K562 (cell line): ENCODE data around the gene RALGPS1. TPM values are rescaled to one million over a fixed set of nuclear protein-coding genes. Genes with fewer than 3 reads are reported as not detected.

Experiments used
- ATAC-seq: fragments of 200-7000 bp; cut with Tn5 transposase; 3 replicates; pipeline ENCODE4 v1.9.1; 2020; ENCODE audit warnings: moderate library complexity
- BruUV-seq: library from RNA; stranded (reverse); fragments of 400-500 nt; replicated peaks from 2 replicates; lab custom pipeline; 2021; lab: Mats Ljungman, UMichigan
- CTCF ChIA-PET: fragments of 300-600 bp; formaldehyde crosslinking; extraction: SDS; loops from one replicate; lab custom pipeline; 2021; ENCODE audit warnings: low intra/inter-chr PET ratio; lab: Yijun Ruan, JAX
- POLR2A ChIA-PET: fragments of 300-600, 350-650 bp; sonication (Branson Sonifier 250); formaldehyde crosslinking; extraction: SDS; loops from one replicate; lab custom pipeline; 2021; ENCODE audit warnings: antibody characterized with exemption, inconsistent platforms; lab: Yijun Ruan, JAX
- DNase-seq, 4 experiments: peaks; one replicate each; pipeline versions ENCODE4 v3.0.0 to v3.0.0-alpha.2; 2011 to 2018; ENCODE audit warnings: low spot score in 3 of 4, mixed read lengths in 3 of 4; ENCODE audit errors: extremely low read depth in 1 of 4
- FAIRE-seq: peaks from 2 replicates; lab custom pipeline; 2011; peaks lifted over from hg19 to GRCh38; lab: Jason Lieb, UNC
- H2AFZ ChIP-seq: 2 replicates; pipeline ENCODE4 v1.6.0; 2011; ENCODE audit warnings: low read depth, low read length, control low read depth, inconsistent platforms
- H3K27ac ChIP-seq: fragments of 200-600 bp; 3 replicates; pipeline ENCODE4 v1.8.0; 2011; ENCODE audit warnings: low read depth, mild to moderate bottlenecking, control low read depth, inconsistent platforms, low read length, moderate library complexity, mixed read lengths; ENCODE audit errors: extremely low read depth
- H3K27me3 ChIP-seq, 2 experiments: fragments of 300-600 bp in 1 of 2; 2 replicates in 1 of 2; 3 replicates in 1 of 2; pipeline versions ENCODE4 v1.6.0 to v1.8.0; 2011; ENCODE audit warnings: inconsistent platforms in 2 of 2, low read length in 2 of 2, mild to moderate bottlenecking in 1 of 2, mixed read lengths in 1 of 2, moderate library complexity in 1 of 2; ENCODE audit not compliant: control insufficient read depth in 2 of 2, insufficient read depth in 2 of 2
- H3K36me3 ChIP-seq: fragments of 300-600 bp; 3 replicates; pipeline ENCODE4 v1.8.0; 2011; ENCODE audit warnings: mild to moderate bottlenecking, low read length, inconsistent platforms; ENCODE audit not compliant: control insufficient read depth, insufficient read depth
- H3K4me1 ChIP-seq, 2 experiments: fragments of 200-600 bp in 1 of 2; replicated peaks in 1 of 2; 2 replicates in 1 of 2; 3 replicates in 1 of 2; pipeline versions ENCODE4 v1.5.1 to v1.8.0; 2011; ENCODE audit warnings: inconsistent platforms in 2 of 2, low read length in 2 of 2, mild to moderate bottlenecking in 1 of 2, mixed read lengths in 1 of 2, moderate library complexity in 1 of 2; ENCODE audit not compliant: control insufficient read depth in 2 of 2, insufficient read depth in 2 of 2
- H3K4me2 ChIP-seq: 2 replicates; pipeline ENCODE4 v1.6.1; 2011; ENCODE audit warnings: low read length, control low read depth, inconsistent platforms, mixed read lengths; ENCODE audit not compliant: insufficient read depth
- H3K4me3 ChIP-seq: fragments of 200-600 bp; sonication (generic), shearing (Covaris generic); 2 replicates; pipeline ENCODE4 v1.5.1; 2016; ENCODE audit warnings: control low read depth, inconsistent platforms
- H3K79me2 ChIP-seq: fragments of 200-600 bp; 3 replicates; pipeline ENCODE4 v1.8.0; 2011; ENCODE audit warnings: low read length, inconsistent platforms; ENCODE audit not compliant: control insufficient read depth, insufficient read depth
- H3K9ac ChIP-seq, 2 experiments: 2 replicates each; pipeline versions ENCODE4 v1.6.0 to v1.6.1; 2011; ENCODE audit warnings: low read depth in 2 of 2, low read length in 2 of 2, control low read depth in 1 of 2, inconsistent platforms in 1 of 2, mild to moderate bottlenecking in 1 of 2, mixed read lengths in 1 of 2; ENCODE audit not compliant: insufficient read depth in 1 of 2
- H3K9me1 ChIP-seq: one replicate; pipeline ENCODE4 v1.6.0; 2011; ENCODE audit warnings: inconsistent platforms, mild to moderate bottlenecking, low read length, moderate library complexity; ENCODE audit not compliant: control insufficient read depth, insufficient read depth
- H3K9me3 ChIP-seq: replicated peaks from 2 replicates; pipeline ENCODE4 v1.5.1; 2011; ENCODE audit warnings: low read depth, low read length, inconsistent platforms; ENCODE audit not compliant: control insufficient read depth, insufficient read depth
- H4K20me1 ChIP-seq: replicated peaks from 2 replicates; pipeline ENCODE4 v1.6.1; 2011; ENCODE audit warnings: low read length, inconsistent platforms, mixed read lengths; ENCODE audit not compliant: control insufficient read depth, insufficient read depth
- FOXP1 ChIP-seq: sonication (generic); formaldehyde crosslinking; IDR thresholded peaks from 2 replicates; pipeline ENCODE4 v1.8.0; 2022; ENCODE audit warnings: mild to moderate bottlenecking, missing genetic modification reagents
- PTBP1 ChIP-seq: fragments of 200-400 bp; formaldehyde crosslinking; IDR thresholded peaks from 2 replicates; pipeline ENCODE4 v1.6.1; 2017; ENCODE audit warnings: low read depth, low read length
- TAL1 ChIP-seq: fragments of 450-650 bp; IDR thresholded peaks from 2 replicates; pipeline ENCODE4 v1.6.1; 2016; ENCODE audit warnings: mild to moderate bottlenecking
- ZC3H4 ChIP-seq: sonication (generic); formaldehyde crosslinking; IDR thresholded peaks from 2 replicates; pipeline ENCODE4 v1.9.0; 2021; ENCODE audit warnings: missing genetic modification reagents, borderline replicate concordance
- ZNF431 ChIP-seq: sonication (generic); formaldehyde crosslinking; IDR thresholded peaks from 2 replicates; pipeline ENCODE4 v1.8.0; 2022; ENCODE audit warnings: mild to moderate bottlenecking, missing genetic modification reagents
- ZNF696 ChIP-seq: fragments of 250-450 bp; sonication (Bioruptor Pico); conservative IDR thresholded peaks from 2 replicates; pipeline ENCODE4 v1.4.0; 2020; ENCODE audit warnings: mild to moderate bottlenecking, moderate library complexity
- WGBS: fragments of 100-300 bp; shearing (Covaris generic); methylation state at CpG from one replicate; pipeline ENCODE4 v1.1.6; 2016; ENCODE audit warnings: low coverage, mixed read lengths; ENCODE audit not compliant: insufficient coverage; ENCODE audit errors: missing lambda C conversion rate; 5-methylcytosine and 5-hydroxymethylcytosine counted together
- in situ Hi-C: fragments of 300-500 bp; cut with MboI; formaldehyde crosslinking; loops from 4 replicates; pipeline ENCODE4 v1.15.0; 2018; ENCODE audit warnings: inconsistent platforms, mixed read lengths
- intact Hi-C: fragments of 100-400 bp; cut with micrococcal nuclease; formaldehyde crosslinking; loops from 2 replicates; pipeline ENCODE4 v1.14.2; 2022
- polyA plus RNA-seq, 8 experiments: library from polyadenylated mRNA; depleted of rRNA in 4 of 8; stranded (reverse) in 5 of 8; unstranded in 3 of 8; fragments of >200 nt; fragmentation: Nextera tagmentation in 2 of 8; fragmentation: Illumina TruSeq in 1 of 8; extraction: Ambion mirVana in 2 of 8; extraction: Trizol in 1 of 8; gene quantifications; 2 replicates each; pipeline versions ENCODE4 v1.2.1 to v1.2.3, GENCODE V29; 2011 to 2014; ENCODE audit warnings: inconsistent platforms in 1 of 8, missing spikeins in 1 of 8
- total RNA-seq, 7 experiments: library from RNA; depleted of rRNA in 6 of 7; stranded (reverse); fragments of >200 nt in 6 of 7; fragmentation: Illumina TruSeq in 2 of 7; extraction: Trizol in 2 of 7; gene quantifications; 2 replicates each; pipeline versions ENCODE4 v1.2.1 to v1.2.3, GENCODE V29; 2011 to 2021; ENCODE audit warnings: low replicate concordance in 1 of 7
- TF ChIP-seq, protein P1 (sequence below): fragments of 200-800 bp; sonication (Bioruptor generic); IDR thresholded peaks from 2 replicates; pipeline ENCODE4 v1.6.1; 2017; ENCODE audit warnings: missing genetic modification characterization, missing compliant biosample characterization
- TF ChIP-seq, protein P2 (sequence below): fragments of 200-600 bp; sonication (generic); IDR thresholded peaks from one replicate; pipeline ENCODE4 v1.6.1; 2012; ENCODE audit warnings: mild to moderate bottlenecking, low read depth, low read length, inconsistent platforms

Gene RALGPS1
- total and polyA plus RNA-seq, 9 of the 15 experiments (the other 6 are each of a cell fraction or from before 2014, with no cell fraction given): 0.04 to 2.6 (median 1.5) TPM

DNA sequence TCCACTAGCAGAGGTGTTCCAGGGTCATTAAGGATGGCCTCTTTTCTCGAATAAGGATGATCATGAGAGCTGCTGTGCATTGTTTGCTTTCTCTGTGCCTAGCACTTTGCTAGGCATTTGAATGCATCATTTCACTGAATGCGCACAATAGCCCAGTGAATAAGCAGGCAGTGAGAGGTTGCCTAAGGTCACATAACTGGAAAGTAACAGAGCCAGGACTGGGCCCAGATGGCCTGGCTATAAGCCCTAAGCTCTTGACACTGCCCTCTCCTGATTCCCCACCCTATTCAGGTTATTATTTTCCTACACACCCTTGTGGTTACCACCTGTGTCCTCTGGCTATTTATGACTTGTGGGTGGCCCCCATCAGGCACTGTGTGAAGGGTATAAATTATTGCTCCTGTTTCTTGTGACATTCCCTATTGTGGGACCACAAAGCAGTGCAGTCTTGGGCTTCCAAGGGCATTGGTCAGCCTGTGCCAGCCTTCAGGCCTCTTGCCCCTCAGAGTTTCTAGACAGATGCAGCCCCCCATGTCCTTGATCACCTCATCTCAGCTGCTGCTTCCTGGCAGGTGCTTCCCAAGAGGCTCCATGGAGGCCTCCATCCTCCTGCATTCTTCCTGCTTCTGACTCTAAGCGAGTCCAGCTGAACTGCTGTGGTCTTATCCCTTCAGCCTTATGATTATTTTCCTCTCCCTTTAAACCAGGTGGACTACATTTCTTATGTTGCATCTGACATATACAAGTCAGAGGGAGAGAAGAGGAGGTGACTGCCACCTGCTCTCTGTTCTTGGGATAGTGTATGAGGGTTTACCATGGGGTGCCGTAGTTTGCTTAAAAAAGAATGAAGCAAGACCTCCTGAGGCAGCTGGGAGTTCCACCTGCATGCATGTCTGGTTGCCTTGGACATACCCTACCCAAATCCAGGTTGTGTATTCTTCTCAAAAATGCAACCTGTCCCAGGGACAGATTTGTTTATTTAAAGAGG is 160.3 kb downstream of the RALGPS1 start:
- 24% methylated on average over 4 of the region's 4 CpGs for WGBS
- Histone ChIP-seq H3K4me1 (no peaks in the 10 kb centered on the region), H3K4me2 (no peak overlapping the region), H3K27ac (no peak overlapping the region), H3K79me2 (no peaks in the 10 kb centered on the region), H3K27me3 (peaks cover 0 to 21% of the 10 kb centered on the region in 2 experiments; a peak in 4 of 5 replicates), H4K20me1 (no peaks in the 10 kb centered on the region), H3K36me3 (no peaks in the 10 kb centered on the region), H2AFZ (no peak overlapping the region), H3K4me3 (no peak overlapping the region), H3K9me3 (no peaks in the 10 kb centered on the region), H3K9ac (no peak overlapping the region), H3K9me1 (no peaks in the 10 kb centered on the region)
- CTCF ChIA-PET: interaction anchor here (0.9 kb wide), 1 partner anchor 124 kb away, joined by 7 read pairs; no protein-coding TSS in a partner anchor
- no TSS peak for BruUV-seq
- DNase-seq (no peak), FAIRE-seq (no peak), ATAC-seq (no peak)
- in situ Hi-C loops: no loop called here
- POLR2A ChIA-PET: no interaction called here
- intact Hi-C loops: no loop called here
- TF ChIP-seq FOXP1 (CRISPR knock-in tag) (no peak), TAL1 (no peak), ZNF431 (CRISPR knock-in tag) (no peak), PTBP1 (no peak), ZNF696 (no peak), ZC3H4 (CRISPR knock-in tag) (no peak)
- TF ChIP-seq, protein P1, sequence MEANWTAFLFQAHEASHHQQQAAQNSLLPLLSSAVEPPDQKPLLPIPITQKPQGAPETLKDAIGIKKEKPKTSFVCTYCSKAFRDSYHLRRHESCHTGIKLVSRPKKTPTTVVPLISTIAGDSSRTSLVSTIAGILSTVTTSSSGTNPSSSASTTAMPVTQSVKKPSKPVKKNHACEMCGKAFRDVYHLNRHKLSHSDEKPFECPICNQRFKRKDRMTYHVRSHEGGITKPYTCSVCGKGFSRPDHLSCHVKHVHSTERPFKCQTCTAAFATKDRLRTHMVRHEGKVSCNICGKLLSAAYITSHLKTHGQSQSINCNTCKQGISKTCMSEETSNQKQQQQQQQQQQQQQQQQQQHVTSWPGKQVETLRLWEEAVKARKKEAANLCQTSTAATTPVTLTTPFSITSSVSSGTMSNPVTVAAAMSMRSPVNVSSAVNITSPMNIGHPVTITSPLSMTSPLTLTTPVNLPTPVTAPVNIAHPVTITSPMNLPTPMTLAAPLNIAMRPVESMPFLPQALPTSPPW (CRISPR knock-in tag): no peak
- TF ChIP-seq, protein P2, sequence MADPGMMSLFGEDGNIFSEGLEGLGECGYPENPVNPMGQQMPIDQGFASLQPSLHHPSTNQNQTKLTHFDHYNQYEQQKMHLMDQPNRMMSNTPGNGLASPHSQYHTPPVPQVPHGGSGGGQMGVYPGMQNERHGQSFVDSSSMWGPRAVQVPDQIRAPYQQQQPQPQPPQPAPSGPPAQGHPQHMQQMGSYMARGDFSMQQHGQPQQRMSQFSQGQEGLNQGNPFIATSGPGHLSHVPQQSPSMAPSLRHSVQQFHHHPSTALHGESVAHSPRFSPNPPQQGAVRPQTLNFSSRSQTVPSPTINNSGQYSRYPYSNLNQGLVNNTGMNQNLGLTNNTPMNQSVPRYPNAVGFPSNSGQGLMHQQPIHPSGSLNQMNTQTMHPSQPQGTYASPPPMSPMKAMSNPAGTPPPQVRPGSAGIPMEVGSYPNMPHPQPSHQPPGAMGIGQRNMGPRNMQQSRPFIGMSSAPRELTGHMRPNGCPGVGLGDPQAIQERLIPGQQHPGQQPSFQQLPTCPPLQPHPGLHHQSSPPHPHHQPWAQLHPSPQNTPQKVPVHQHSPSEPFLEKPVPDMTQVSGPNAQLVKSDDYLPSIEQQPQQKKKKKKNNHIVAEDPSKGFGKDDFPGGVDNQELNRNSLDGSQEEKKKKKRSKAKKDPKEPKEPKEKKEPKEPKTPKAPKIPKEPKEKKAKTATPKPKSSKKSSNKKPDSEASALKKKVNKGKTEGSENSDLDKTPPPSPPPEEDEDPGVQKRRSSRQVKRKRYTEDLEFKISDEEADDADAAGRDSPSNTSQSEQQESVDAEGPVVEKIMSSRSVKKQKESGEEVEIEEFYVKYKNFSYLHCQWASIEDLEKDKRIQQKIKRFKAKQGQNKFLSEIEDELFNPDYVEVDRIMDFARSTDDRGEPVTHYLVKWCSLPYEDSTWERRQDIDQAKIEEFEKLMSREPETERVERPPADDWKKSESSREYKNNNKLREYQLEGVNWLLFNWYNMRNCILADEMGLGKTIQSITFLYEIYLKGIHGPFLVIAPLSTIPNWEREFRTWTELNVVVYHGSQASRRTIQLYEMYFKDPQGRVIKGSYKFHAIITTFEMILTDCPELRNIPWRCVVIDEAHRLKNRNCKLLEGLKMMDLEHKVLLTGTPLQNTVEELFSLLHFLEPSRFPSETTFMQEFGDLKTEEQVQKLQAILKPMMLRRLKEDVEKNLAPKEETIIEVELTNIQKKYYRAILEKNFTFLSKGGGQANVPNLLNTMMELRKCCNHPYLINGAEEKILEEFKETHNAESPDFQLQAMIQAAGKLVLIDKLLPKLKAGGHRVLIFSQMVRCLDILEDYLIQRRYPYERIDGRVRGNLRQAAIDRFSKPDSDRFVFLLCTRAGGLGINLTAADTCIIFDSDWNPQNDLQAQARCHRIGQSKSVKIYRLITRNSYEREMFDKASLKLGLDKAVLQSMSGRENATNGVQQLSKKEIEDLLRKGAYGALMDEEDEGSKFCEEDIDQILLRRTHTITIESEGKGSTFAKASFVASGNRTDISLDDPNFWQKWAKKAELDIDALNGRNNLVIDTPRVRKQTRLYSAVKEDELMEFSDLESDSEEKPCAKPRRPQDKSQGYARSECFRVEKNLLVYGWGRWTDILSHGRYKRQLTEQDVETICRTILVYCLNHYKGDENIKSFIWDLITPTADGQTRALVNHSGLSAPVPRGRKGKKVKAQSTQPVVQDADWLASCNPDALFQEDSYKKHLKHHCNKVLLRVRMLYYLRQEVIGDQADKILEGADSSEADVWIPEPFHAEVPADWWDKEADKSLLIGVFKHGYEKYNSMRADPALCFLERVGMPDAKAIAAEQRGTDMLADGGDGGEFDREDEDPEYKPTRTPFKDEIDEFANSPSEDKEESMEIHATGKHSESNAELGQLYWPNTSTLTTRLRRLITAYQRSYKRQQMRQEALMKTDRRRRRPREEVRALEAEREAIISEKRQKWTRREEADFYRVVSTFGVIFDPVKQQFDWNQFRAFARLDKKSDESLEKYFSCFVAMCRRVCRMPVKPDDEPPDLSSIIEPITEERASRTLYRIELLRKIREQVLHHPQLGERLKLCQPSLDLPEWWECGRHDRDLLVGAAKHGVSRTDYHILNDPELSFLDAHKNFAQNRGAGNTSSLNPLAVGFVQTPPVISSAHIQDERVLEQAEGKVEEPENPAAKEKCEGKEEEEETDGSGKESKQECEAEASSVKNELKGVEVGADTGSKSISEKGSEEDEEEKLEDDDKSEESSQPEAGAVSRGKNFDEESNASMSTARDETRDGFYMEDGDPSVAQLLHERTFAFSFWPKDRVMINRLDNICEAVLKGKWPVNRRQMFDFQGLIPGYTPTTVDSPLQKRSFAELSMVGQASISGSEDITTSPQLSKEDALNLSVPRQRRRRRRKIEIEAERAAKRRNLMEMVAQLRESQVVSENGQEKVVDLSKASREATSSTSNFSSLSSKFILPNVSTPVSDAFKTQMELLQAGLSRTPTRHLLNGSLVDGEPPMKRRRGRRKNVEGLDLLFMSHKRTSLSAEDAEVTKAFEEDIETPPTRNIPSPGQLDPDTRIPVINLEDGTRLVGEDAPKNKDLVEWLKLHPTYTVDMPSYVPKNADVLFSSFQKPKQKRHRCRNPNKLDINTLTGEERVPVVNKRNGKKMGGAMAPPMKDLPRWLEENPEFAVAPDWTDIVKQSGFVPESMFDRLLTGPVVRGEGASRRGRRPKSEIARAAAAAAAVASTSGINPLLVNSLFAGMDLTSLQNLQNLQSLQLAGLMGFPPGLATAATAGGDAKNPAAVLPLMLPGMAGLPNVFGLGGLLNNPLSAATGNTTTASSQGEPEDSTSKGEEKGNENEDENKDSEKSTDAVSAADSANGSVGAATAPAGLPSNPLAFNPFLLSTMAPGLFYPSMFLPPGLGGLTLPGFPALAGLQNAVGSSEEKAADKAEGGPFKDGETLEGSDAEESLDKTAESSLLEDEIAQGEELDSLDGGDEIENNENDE: no peak
